ENCODE measurements around the gene SPATA21.
"Not testable (repeated sequence)": the region's sequence is repeated elsewhere in the genome, so short reads cannot be mapped to it uniquely, and the experiment has no call there.

The SPATA21 gene

DNA sequence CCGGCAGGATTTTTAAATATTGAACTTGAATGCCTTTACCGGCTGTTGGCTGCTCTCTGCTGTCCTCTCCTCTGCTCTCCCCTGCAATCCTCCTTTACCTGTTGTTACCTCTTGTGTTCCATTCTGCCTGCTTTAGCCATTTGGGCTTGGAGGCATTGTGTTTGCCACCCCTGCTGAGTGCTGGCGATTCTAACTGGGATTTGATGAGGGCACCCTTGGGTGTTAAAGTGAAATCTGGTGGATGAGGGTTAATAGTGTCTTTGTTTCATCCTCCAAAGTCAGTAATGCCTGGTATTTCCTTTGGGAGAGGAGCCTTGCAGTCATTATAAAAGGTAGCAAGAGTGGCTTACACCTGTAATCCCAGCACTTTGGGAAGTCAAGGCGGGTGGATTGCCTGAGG is 60.3 kb downstream of the SPATA21 start:
- no peak for FAIRE-seq

GRCh38 chr1:16375521-16376340 is 61.5 kb downstream of the SPATA21 start:
- no peak for FAIRE-seq

DNA sequence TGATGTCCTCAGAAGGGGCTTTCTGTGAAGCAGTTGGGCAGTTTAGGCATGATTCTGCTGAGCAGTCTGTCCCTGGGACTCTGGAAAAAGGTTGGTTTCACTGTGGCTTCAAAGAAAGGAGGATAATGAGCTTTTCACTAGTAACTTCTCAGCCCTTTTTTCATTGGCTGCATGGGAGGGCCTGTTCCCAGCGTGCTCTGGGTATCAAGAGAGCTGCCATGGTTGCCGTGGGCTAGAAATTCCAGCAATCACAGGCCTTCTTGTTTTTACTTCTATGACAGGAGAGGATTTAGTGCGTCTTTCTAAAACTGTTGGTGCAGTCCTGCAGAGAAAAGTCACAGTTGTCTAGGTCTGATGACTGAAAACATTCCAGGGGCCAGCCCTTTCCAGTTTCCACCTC is 63.0 kb downstream of the SPATA21 start:
- FAIRE-seq, result no peak

- no peak for FAIRE-seq
Measured at GRCh38 chr1:16372535-16373285, 64.5 kb downstream of the SPATA21 start.

DNA sequence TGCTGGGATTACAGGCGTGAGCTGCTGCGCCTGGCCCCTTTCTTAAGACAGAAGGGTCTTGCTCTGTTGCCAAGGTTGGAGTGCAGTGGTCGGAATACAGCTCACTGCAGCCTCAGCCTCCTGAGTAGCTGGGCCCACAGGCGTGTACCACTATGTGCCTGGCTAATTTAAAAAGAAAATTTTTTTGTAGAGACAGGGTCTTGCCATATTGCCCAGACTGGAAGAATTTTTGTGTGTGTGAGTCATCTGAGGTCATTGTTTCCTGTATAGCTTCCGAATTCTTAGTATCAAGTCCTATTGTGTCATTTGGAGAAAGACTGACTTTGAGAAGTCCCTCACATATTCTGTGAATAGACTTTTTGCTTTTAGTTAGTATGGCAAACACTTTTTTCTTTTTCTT is 65.5 kb downstream of the SPATA21 start:
- FAIRE-seq, result no peak

DNA sequence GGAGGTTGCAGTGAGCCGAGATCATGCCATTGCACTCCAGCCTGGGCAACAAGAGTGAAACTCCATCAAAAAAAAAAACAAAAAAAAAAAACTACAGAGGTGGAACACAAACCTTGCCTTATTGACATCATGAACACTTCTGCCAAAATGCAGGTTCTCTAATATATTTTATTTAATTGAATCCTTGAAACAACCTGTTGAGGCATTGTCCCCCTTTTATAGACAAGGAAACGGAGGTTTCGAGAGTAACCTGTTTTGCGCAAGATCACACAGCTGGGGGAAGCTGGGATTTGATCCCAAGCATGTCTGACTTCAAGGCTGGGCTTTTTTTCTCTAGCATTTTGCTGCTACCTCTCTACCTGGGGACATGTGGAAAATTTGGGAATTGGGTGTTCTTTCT is 67.4 kb downstream of the SPATA21 start:
- FAIRE-seq, result no peak

DNA sequence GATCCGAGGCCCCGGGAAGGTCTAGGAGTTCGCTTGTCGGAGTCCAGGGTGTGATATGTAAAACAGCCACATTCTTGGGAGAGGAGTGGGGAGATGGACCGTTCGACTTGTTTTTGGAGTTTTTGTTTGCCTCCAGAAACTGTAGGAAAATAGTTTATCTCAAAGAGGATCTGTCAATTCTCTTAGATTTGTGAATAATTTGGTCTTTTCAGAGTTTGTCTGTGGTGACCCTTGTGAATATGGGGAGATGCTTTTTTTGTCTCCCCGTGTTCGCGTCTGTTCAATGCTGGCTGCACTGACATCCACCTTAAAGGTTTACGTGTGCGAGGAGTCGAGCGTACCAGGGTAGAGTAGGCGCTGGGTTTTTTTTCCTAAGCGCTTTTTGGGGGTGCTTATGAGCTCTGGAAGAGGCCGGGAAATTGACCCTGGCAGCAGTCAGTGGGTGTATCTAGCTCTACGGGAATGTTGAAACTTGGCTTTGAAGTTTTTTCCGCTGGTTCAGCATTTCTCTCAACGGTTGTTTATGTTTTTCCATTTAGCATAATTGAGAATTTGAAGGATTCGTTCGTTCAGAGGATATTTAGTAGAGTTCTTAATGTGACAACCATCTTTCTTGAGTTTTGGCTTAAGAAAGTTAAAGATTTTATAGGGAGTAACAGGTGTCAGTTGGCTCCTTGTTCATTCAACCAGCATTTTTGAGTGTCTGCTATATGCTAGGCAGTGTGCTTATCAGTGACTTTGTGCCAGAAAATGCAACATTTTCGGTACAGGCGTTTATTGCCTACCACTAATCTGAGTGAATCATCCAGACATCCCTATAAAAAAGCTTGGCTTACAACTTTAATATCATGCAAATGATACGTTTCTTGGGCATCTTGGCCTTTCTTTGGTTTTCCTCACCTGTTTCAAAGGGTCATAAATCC is 69.0 kb downstream of the SPATA21 start:
- no peak for FAIRE-seq

DNA sequence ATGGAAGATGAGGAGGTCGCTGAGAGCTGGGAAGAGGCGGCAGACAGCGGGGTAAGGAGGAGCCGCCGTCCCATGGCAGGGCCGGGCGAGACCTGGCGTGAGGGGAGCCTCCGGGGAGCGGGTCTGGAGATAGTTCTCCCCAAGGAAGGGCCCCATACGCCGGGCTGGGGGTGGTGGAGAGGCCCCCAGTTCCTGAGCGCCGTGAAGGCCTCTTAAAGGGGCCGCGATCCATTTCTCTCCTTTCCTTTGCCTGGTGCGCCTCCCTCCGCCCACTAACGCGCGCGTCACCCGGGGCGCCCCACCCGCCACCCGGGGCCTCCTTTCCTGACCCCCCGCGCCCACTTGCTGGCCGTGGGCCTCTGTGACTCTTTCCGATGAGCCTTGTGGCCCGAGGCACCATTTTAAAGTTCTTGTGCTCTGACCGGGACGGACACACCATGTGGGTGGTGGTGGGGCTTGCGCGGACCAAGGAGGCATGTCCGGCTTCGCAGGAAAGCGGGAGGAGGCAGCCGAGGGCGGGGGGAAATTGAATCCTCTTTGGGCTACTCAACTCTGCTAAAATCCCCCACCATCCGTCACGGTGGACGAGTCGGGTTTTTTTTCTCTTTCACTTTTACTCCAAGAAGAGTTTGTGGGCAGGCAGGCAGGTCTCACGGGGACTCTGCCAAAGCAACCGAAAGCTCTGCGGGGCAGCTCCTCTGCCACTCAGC is 69.8 kb downstream of the SPATA21 start:
- FAIRE-seq, result no peak

DNA sequence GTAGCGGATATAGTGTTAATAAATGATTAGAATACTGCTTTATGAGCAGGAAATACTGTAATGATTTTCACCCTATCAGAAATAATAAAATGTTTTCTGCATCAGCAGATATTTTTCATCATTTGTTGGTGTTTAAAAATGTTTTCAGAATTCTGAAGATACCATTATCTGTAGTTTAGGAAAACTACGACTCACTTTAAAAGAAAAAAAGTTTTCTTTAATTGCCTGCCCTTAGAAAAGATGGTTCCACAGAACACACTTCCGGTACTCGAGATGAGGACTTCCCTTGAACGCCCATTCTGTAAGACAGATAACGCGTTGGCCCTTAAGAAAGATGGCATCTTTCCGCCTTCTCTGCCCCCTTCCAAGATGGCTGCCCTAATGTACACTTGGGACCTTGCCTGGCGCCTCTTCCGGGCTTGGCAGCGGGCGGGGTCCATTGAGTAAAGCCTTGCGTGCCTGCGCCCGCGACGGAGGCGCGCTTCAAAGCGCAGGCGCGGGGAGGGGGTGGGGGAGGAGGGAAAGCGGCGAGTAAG is 70.4 kb downstream of the SPATA21 start, which contains the start of gene SZRD1:
Gene SZRD1 (plus strand): TSS at position 521 of the 536 bp plus-strand sequence. CDS start 16 bp downstream, outside the sequence.
- FAIRE-seq, result peak; percentile 93

GRCh38 chr1:16365146-16365498 is 72.1 kb downstream of the SPATA21 start:
- FAIRE-seq, result not testable (repeated sequence)

DNA sequence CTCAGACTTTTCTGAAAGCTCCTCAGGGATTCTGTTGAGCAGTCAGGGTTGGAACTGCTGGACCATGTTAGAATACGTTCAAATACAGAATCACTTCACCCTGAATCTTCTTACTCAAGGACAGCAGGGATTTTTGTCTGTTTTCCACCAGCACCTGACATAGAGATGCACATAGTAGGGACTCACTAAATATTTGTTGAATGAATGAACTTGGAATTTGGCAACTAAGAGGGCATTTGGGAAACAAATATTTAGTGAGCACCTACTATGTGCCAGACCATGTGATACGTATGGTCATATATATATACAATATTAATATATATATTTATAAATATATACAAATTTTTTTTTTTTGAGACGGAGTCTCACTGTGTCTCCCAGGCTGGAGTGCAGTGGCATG is 80.4 kb downstream of the SPATA21 start:
- no peak for FAIRE-seq

DNA sequence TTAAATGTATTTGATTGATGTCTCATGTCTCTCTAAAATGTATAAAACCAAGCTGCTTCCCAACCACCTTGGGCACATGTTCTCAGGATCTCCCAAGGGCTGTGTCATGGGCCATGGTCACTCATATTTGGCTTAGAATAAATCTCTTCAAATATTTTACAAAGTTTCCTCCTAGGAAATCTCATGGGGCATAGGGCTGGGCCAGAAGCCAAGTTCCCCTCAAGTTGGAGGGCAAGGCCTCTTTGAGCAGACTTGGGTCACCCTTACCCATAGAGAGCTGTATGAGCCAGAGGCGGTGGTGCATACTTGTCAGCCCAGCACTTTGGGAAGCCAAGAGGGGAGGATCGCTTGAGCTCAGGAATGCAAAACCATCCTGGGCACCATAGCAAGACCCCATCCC is 82.6 kb downstream of the SPATA21 start:
- FAIRE-seq, result no peak

DNA sequence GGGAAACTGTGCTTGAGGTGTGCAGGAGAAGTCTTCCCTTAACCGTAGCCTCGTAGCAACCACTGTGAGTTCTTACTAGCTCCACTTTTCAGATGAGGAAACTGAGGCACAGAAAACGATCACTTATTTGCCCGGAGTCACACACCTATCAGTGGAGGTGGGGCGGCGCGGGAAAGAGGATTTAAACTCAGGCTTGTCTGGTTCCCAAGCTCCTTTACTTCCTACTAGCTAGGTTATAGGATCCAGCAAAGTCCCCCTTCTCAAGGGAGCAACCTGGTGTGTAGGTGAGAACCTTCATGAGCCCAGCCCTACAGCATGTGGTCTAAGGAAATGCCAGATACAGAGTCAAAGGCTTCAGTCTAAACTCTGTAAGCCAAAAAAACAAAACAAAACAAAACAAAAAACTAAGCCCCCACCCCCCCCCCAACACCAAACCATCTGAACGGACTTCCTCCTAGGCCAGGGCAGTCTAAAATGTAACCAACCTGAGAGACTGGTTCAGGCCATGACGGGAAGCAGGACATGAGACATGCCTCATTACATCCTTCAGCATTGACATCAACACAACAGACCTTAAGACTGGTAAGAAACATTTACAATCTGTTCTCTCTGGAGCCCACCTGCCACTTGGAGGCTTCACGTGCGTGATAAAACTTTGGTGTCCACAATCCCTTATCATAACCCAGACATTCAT is 84.2 kb downstream of the SPATA21 start:
- FAIRE-seq, result no peak

- no peak for FAIRE-seq
Measured at GRCh38 chr1:16351994-16352841, 85.0 kb downstream of the SPATA21 start, which contains the start of gene FBXO42. Gene FBXO42, minus strand, starts transcription at chr1:16352480. Its CDS starts 37,062 bp downstream, at chr1:16315418.

- FAIRE-seq, result no peak
Measured at GRCh38 chr1:16351456-16351993, 85.7 kb downstream of the SPATA21 start.

- no peak for FAIRE-seq
Measured at GRCh38 chr1:16349847-16350406, 87.3 kb downstream of the SPATA21 start.

Measured in TTC549 (cell line).